OCI-LY1 (cell line): ENCODE measurements around the gene GDI1.

Experiments
- EZH2 ChIP-seq: fragments of 200-600 bp; sonication (generic), shearing (Covaris generic); IDR thresholded peaks from 2 replicates; pipeline ENCODE4 v1.8.0; 2017; ENCODE audit warnings: borderline replicate concordance, mixed run types, mild to moderate bottlenecking, antibody characterized with exemption, low read length, moderate library complexity, mixed read lengths
- TF ChIP-seq, protein P1 (sequence below): fragments of 200-600 bp; sonication (generic), shearing (Covaris generic); IDR thresholded peaks from 2 replicates; pipeline ENCODE4 v1.5.1; 2017; ENCODE audit warnings: mild to moderate bottlenecking, antibody characterized with exemption, low read length, moderate library complexity, mixed read lengths

DNA sequence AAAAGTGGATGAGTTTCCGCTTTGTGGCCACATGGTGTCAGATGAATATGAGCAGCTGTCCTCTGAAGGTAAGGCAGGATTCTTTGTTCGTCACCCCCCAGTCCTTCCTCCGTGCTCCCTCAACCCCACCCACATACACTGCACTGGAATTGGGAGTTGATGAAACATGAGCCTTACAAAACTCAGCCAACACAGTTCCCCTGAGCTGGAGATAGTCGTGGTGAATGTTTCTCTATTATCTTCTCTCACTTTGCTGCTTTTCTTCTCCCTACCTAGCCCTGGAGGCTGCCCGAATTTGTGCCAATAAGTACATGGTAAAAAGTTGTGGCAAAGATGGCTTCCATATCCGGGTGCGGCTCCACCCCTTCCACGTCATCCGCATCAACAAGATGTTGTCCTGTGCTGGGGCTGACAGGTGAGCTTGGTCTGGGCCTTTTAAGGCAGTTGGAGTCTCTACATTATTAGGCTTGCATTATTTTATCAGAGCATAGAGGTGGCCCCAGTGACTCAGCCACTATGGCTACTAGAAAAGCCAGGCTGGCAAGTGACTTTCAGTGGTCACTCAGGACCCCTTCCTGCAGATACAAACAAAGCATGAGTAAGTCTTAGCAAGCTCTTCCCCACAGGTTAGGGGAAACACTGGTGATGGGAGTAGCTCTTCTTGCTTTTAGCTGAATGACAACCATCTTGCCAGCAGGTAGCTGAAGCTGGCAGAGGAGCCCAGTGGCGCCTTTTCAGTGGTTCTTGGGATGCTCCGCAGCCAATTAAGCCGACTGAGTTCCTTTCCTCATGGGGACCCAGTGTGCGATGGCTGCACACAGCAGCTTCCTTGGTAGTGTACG, 37.2 kb upstream of the GDI1 start:
- TF ChIP-seq, protein P1, sequence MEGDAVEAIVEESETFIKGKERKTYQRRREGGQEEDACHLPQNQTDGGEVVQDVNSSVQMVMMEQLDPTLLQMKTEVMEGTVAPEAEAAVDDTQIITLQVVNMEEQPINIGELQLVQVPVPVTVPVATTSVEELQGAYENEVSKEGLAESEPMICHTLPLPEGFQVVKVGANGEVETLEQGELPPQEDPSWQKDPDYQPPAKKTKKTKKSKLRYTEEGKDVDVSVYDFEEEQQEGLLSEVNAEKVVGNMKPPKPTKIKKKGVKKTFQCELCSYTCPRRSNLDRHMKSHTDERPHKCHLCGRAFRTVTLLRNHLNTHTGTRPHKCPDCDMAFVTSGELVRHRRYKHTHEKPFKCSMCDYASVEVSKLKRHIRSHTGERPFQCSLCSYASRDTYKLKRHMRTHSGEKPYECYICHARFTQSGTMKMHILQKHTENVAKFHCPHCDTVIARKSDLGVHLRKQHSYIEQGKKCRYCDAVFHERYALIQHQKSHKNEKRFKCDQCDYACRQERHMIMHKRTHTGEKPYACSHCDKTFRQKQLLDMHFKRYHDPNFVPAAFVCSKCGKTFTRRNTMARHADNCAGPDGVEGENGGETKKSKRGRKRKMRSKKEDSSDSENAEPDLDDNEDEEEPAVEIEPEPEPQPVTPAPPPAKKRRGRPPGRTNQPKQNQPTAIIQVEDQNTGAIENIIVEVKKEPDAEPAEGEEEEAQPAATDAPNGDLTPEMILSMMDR, result no peak
- TF ChIP-seq EZH2, result no peak
